RCC 7860 (cell line): ENCODE results near the gene BRD4.
"Not testable (repeated sequence)": the region's sequence is repeated elsewhere in the genome, so short reads cannot be mapped to it uniquely, and the experiment has no call there.

ENCODE experiments used
- DNase-seq: peaks from one replicate; pipeline ENCODE4 v3.0.0-alpha.2; 2015; ENCODE audit warnings: low spot score
- FAIRE-seq: peaks from 2 replicates; lab custom pipeline; 2012; peaks lifted over from hg19 to GRCh38; lab: Jason Lieb, UNC

The BRD4 gene

GRCh38 chr19:15363048-15363447, 30.7 kb upstream of the BRD4 start:
- DNase-seq, FAIRE-seq: not testable (repeated sequence)

DNA sequence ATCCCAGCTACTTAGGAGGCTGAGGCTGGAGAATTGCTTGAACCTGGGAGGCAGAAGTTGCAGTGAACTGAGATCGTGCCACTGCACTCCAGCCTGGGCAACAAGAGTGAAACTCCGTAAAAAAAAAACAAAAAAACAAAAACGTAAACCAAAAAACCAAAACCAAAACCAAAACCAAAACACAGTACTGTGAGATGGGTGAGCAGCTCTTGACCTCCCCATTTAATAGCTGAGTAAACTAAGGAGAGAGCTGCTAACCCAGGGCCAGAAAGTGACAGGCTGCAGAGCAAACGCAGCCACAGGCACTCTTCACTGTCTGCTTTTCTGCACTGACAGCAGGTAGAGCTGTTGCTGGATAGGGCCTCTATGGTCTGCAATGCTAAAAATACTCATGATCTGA, 27.7 kb upstream of the BRD4 start:
- FAIRE-seq, DNase-seq: not testable (repeated sequence)

GRCh38 chr19:15358918-15359317, 26.6 kb upstream of the BRD4 start:
- DNase-seq (no peak), FAIRE-seq (no peak)

GRCh38 chr19:15357906-15358305, 25.6 kb upstream of the BRD4 start:
- no peak for FAIRE-seq
- DNase-seq: no peak

DNA sequence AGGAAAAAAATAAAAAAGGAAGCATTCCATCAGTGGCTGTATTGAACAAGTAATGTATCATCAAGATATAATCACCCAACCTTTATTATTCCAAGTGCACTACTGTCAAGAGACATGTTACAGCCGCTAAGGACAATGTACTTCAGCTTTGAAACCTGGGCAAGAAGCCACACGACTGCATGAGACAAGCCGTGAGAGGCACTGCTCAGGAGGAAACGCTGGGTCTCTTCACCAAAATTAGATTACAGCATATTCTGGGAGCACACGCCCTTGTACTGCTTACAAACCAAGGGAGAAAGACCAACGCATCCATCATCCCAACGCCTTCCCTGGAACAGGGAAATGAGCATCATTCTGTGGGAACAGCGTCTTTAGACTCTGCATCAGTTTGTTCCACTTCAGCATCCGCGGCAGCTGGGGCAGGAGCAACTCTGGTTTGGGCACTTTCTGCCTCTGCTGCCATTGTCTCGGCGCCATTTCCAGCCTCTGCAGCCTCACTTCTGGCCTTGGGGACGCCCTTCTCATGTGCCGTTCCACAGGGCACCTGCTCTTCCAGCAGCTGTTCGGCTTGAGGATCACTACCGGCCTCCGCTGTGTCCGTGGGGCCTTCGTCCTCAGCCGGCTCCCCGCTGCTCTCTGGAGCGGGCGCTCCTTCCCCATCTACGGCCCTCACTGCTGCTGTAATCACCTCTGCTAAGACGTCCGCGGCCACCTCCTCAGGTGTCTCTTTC, 22.4 kb upstream of the BRD4 start:
- FAIRE-seq (no peak), DNase-seq (no peak)

- DNase-seq: no peak
- FAIRE-seq: no peak
Observed at GRCh38 chr19:15353908-15354307, 21.6 kb upstream of the BRD4 start.

GRCh38 chr19:15352535-15352934, 20.2 kb upstream of the BRD4 start:
- not testable (repeated sequence) for FAIRE-seq, DNase-seq

- not testable (repeated sequence) for FAIRE-seq, DNase-seq
Observed at GRCh38 chr19:15341328-15341727, 9.0 kb upstream of the BRD4 start.

GRCh38 chr19:15340086-15340485, 7.7 kb upstream of the BRD4 start:
- DNase-seq (no peak), FAIRE-seq (no peak)

DNA sequence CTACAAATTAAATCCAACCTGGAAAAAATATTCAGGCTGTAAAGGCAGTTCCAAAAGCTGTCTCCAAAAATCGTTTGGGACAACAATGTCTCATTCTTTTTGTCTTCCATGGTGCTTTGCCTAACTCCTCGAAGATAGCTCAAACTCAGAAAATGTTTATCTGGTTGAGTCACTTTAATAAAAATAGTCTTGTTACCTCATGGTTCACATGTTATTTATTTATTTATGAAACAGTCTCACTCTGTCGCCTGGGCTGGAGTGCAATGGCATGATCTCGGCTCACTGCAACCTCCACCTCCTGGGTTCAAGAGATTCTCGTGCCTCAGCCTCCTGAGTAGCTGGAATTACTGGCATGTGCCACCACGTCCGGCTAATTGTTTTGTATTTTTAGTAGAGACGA, 4.9 kb upstream of the BRD4 start:
- no peak for FAIRE-seq
- DNase-seq: no peak

DNA sequence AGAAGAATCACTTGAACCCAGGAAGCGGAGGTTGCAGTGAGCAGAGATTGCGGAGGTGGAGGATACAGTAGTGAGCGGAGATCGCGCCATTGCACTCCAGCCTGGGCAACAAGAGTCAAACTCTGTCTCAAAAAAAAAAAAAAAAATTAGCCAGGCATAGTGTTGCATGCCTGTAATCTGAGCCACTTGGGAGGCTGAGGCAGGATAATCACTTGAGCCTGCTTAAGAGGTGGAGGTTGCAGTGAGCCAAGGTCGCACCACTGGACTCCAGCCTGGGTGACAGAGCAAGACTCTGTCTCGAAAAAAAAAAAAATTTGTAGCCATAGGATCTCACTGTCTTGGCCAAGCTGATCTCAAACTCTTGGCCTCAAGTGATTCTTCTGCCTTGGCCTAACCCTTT, 3.7 kb upstream of the BRD4 start:
- not testable (repeated sequence) for FAIRE-seq, DNase-seq

DNA sequence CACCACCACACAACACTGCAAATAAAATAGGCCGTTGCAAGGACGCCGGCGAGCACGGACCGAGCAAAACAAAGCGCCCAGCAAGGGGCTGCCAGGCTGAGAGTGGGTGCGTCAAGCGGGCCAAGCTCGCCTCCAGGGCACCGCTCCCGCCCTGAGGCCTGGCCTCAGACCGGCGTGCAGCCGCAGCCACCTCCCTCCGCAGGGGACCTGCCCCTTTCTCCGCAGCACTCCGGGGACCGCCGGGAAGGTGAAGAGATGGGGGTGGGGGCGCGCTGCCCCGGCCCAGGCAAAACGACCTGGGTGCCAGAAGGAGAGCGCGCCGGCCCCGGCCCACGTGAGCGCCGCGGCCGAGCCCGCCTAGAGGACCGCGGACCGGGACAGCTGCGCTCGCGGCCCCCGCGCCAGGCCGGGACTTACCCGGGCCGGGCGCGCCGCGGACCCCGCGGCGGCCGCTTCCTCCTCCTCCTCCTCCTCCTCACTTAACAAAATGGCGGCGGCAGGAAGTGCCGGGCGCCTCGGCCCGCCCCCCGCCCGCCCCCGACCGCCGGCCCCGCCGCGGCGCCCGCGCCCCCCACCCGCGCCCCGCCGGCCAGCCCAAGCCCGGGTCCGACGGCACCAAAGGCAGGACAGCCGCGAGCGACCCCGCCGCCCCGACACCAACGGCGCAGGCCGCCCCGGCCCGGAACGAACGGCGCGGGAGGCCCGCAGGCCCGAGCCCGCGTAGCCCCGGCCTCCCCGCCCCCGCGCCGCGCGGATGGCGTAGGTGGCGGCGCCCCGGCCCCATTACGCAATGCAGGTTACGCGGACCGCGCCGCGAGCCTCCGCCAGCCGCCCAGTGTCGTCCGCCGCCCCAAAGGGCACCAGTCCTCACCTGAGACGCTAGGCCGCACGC, 674 bp downstream of the BRD4 start:
- peak; percentile 13 for DNase-seq

GRCh38 chr19:15330801-15331418, 1.4 kb downstream of the BRD4 start:
- peak; percentile 52 for DNase-seq

More for the DNA sequence above, 674 bp downstream of the BRD4 start:
- no peak for FAIRE-seq

GRCh38 chr19:15328312-15328711, 4.0 kb downstream of the BRD4 start:
- FAIRE-seq (no peak), DNase-seq (no peak)

More at GRCh38 chr19:15330801-15331418, 1.4 kb downstream of the BRD4 start:
- FAIRE-seq: no peak

DNA sequence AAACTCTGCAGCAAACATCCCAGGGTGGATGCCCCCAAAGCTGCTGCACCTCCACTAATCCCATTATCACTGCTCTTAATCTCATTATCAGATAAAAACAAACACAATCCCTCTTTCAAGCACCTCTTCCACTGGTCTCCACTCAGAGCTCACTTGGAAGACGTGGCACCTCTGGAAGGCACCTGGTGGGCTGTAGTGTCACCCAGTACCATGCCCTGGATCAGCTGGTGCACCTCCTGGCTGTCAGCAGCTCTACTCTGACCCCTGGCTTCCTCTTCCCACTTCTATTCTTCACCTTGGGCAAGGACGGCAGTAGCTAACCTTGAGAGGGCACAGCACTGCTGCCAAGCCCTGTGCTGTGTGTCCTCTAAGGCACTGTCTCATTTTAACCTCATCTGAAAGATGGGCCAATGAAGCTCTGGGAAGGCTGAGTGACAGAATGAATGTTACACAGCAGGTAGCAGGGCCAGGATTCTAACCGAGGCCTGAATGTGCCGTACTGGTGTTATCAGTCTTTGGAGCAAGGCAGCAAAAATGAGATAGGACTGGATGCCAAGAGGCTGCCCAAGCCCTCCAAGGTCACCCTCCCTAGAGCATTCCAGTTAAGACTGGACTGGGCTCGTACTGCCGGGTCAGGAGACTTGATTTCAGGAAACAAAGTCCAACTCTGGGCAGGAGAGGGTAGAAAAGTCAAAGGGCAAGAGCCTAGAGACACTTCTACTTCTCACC, 7.4 kb downstream of the BRD4 start:
- DNase-seq (no peak), FAIRE-seq (no peak)

DNA sequence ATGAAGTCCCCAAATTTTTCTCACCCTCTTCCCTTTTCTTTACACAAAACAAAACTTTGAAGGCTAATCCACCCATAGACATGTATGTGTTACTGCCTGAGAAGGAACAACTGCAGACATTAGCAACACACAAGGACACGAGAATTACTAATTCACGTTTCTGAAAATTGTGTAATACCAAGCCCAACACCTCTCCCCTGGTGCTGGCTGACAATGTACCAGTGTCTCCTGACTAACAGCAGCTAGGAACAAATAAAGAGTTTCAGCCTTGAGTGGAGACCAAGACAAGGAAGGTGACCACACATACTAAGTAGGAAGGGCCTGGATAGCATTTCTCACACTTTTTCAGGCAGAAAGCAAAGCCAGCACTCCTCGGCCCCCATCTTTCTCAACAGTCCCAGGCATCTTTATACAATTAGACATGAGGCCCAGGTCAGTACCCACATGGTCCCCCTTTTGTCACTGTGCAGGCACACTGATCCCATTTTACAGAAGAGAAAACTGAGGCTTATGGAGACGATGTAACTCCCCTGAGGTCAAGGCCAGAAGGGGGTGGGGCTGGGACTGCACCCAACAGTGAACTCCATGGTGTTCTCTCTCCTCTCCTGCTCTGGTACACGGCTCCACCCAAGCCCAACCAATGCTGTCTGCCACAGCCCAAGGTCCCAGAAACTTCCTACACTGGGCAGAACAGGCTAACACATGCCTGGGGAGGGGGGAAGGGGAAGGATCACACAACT, 8.7 kb downstream of the BRD4 start:
- no peak for FAIRE-seq
- no peak for DNase-seq

- no peak for FAIRE-seq
- no peak for DNase-seq
Observed at GRCh38 chr19:15321739-15322138, 10.6 kb downstream of the BRD4 start.

- FAIRE-seq (no peak), DNase-seq (no peak)
Observed at GRCh38 chr19:15320116-15320515, 12.2 kb downstream of the BRD4 start.

GRCh38 chr19:15318241-15318691, 14.1 kb downstream of the BRD4 start:
- FAIRE-seq: no peak
- DNase-seq: no peak
